Inflammatory macrophage (primary cell): Measurements from ENCODE around the gene ADCY6.
A peak's percentile ranks its signal among the peaks of the same experiment; 100 is the strongest.

Experiments used
- DNase-seq, 2 donors: peaks; one replicate each; pipeline ENCODE4 v3.0.0-alpha.2; 2020 to 2022

The ADCY6 gene

GRCh38 chr12:48782457-48783395 lies 6.2 kb downstream of the ADCY6 start:
- DNase-seq = no peak

- no peak for DNase-seq
These were observed 7.0 kb downstream of the ADCY6 start for GRCh38 chr12:48781750-48782456.

- DNase-seq = no peak
These were observed 8.4 kb downstream of the ADCY6 start for GRCh38 chr12:48780381-48781025.

GRCh38 chr12:48779869-48780268 lies 9.0 kb downstream of the ADCY6 start:
- DNase-seq = peak; percentile 20 to 33

GRCh38 chr12:48777501-48778400 lies 11.1 kb downstream of the ADCY6 start:
- no peak for DNase-seq

- no peak for DNase-seq
These were observed 11.9 kb downstream of the ADCY6 start for GRCh38 chr12:48776956-48777355.

- no peak for DNase-seq
These were observed 12.8 kb downstream of the ADCY6 start for GRCh38 chr12:48775991-48776649.

GRCh38 chr12:48775299-48775698 lies 13.6 kb downstream of the ADCY6 start:
- no peak for DNase-seq

- no peak for DNase-seq
These were observed 14.4 kb downstream of the ADCY6 start for GRCh38 chr12:48774516-48774915.

GRCh38 chr12:48773686-48774085 lies 15.2 kb downstream of the ADCY6 start:
- DNase-seq = no peak

GRCh38 chr12:48771588-48772112 lies 17.2 kb downstream of the ADCY6 start:
- no peak for DNase-seq

GRCh38 chr12:48770756-48771155 lies 18.1 kb downstream of the ADCY6 start:
- no peak for DNase-seq

GRCh38 chr12:48768736-48769135 lies 20.2 kb downstream of the ADCY6 start:
- no peak for DNase-seq

GRCh38 chr12:48768147-48768546 lies 20.7 kb downstream of the ADCY6 start:
- no peak for DNase-seq

GRCh38 chr12:48767521-48767920 lies 21.4 kb downstream of the ADCY6 start:
- DNase-seq = no peak

GRCh38 chr12:48767047-48767446 lies 21.8 kb downstream of the ADCY6 start:
- DNase-seq = no peak

- DNase-seq = peak; percentile 83 to 90
These were observed 23.1 kb downstream of the ADCY6 start for GRCh38 chr12:48765753-48766162.

- no peak for DNase-seq
These were observed 24.4 kb downstream of the ADCY6 start for GRCh38 chr12:48764521-48764920.

GRCh38 chr12:48758737-48759136 lies 30.2 kb downstream of the ADCY6 start:
- no peak for DNase-seq

- no peak for DNase-seq
These were observed 30.7 kb downstream of the ADCY6 start for GRCh38 chr12:48758186-48758585.

GRCh38 chr12:48750769-48751356 lies 38.0 kb downstream of the ADCY6 start:
- DNase-seq = no peak
